Measurements from ENCODE around the gene ANKDD1A. TPM values are rescaled to one million over a fixed set of nuclear protein-coding genes. Genes with fewer than 3 reads are reported as not detected.
A peak's percentile ranks its signal among the peaks of the same experiment; 100 is the strongest.

The ANKDD1A gene
- 8.7 and 9.3 TPM in 2 replicates for total RNA-seq (2014; rRNA removed; shearing (Covaris generic))
- polyA plus RNA-seq (2016; fragmentation: Nextera tagmentation; extraction: Ambion mirVana) = 5.8 and 6.7 TPM in 2 replicates
- long read RNA-seq = 0 reads

DNA sequence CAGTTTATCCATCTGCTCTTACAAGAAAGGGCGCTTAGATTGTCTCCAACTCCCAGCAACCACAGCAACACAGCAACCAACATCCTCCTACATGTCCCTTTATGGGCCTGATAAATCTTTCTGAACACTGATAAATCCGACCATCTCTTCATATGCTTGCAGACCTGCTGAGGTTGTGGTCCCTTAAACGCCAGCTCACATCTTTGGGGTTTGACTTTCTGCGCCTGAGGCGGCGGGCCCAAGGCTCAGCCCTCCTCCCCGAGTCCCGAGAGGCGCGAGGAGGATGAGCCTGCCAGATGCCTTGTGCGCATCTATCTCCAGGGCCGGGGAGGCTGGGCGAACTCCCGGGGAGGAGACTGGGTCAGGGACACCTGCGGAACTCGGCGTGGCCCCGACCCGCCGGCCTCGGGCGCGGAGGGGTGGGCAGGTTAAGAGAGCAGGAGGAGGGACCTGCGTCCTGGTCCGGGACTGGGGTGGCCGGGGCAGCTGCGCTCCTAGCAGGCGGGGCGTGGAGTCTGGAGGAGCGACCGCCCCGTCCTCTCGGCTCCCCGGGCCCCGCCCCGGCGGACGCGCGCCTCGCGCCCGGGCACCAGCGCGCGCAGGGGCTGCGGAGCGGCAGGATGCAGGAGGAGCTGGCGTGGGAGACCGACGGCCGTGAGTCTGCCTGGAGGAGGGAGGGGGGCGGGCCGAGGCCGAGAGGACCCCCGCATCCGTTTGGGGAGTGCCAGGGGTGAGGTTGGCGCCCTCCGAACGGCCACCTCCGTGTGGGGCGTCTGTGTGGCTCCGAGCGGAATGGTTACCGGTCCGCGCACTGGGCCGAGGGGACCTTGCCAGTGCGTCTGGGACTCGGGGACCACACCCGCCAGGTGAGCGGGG lies at the start of gene ANKDD1A:
Gene ANKDD1A (plus strand): TSS at position 592 of the 876 bp plus-strand sequence. CDS start 29 bp downstream, at position 621.
- DNase-seq (ENCODE audit: low spot score) (peak; percentile 91), ATAC-seq (peak; percentile 90)
- peaks cover 31% of the 10 kb centered on the region for H3K27me3 Mint-ChIP-seq (ENCODE audit: insufficient read depth, low read depth, poor library complexity)
- peak; percentile 79 for TF ChIP-seq POLR2AphosphoS5 (IDR thresholded peaks at IDR 0.05; ENCODE audit: low read depth)
- TF ChIP-seq STAT1 (IDR thresholded peaks at IDR 0.05; ENCODE audit: unreplicated experiment) = no peak
- no peak within 1 kb of the TSS for H3K27ac Mint-ChIP-seq
- peaks cover 33% of the 10 kb centered on the region for H3K27me3 ChIP-seq (ENCODE audit: insufficient read depth)
- H3K79me2 ChIP-seq (replicated peaks; ENCODE audit: insufficient read depth) = no peaks in the 10 kb centered on the region
- peak within 1 kb of the TSS; percentile 81 for H3K4me3 Mint-ChIP-seq
- peaks cover under 1% of the 10 kb centered on the region; the same call in 1 of the 2 replicates for H3K36me3 ChIP-seq (ENCODE audit: insufficient read depth)
- H4K20me1 ChIP-seq (replicated peaks; ENCODE audit: insufficient read depth) = no peaks in the 10 kb centered on the region
- H3K27ac ChIP-seq (ENCODE audit: low read depth) = no peak within 1 kb of the TSS
- no peaks in the 10 kb centered on the region for H3K9me2 ChIP-seq (ENCODE audit: insufficient read depth)
- peaks cover 29% of the 10 kb centered on the region for H3K4me1 Mint-ChIP-seq
- peak within 1 kb of the TSS; percentile 96 for H2AFZ ChIP-seq
- peaks cover 26% of the 10 kb centered on the region for H3K4me1 ChIP-seq (ENCODE audit: insufficient read depth)
- H3K4me2 ChIP-seq = peak within 1 kb of the TSS; percentile 82
- H3F3A ChIP-seq (replicated peaks; ENCODE audit: low read depth) = 0 out of 2 replicates have a peak, but pooled peaks cover 6% of the 10 kb centered on the region
- peaks cover 10% of the 10 kb centered on the region for H3K9me3 Mint-ChIP-seq
- peak within 1 kb of the TSS; percentile 88 for H3K4me3 ChIP-seq
- no peaks in the 10 kb centered on the region; the same call in 2 of the 3 replicates for H3K36me3 Mint-ChIP-seq (ENCODE audit: low read depth)

DNA sequence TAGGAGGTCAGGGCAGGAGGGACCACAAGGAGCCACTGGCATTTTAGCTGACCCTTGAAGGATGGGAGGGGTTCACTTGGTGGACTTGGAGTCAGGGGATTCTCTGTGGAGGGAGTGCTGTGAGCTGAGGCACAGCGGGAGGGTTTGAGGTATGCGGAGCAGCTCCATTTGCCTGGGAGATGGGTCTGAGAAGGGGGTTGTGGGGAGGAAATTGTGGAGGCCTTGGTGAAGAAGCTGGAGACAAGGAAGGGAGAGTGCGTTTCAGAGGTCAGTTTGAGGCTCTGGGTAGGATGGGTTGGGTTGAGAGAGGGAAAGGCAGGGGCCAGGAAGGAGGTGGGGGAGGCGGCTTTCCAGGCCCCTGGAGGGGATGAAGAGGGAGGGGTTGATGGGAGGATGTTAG lies 49.7 kb upstream of the ANKDD1A start:
- Histone ChIP-seq H2AFZ (no peak overlapping the region), H3K36me3 (ENCODE audit: insufficient read depth) (0 out of 2 replicates have a peak, but pooled peaks cover 9% of the 10 kb centered on the region), H3K4me2 (peak overlapping the region; percentile 48; the same call in 1 of the 2 replicates), H3K27me3 (ENCODE audit: insufficient read depth) (no peaks in the 10 kb centered on the region), H4K20me1 (replicated peaks; ENCODE audit: insufficient read depth) (peaks cover 12% of the 10 kb centered on the region), H3K4me1 (ENCODE audit: insufficient read depth) (peaks cover 47% of the 10 kb centered on the region), H3K9me2 (ENCODE audit: insufficient read depth) (no peaks in the 10 kb centered on the region), H3K79me2 (replicated peaks; ENCODE audit: insufficient read depth) (peaks cover 23% of the 10 kb centered on the region), H3K27ac (ENCODE audit: low read depth) (peak overlapping the region; percentile 84), H3K4me3 (no peak overlapping the region), H3F3A (replicated peaks; ENCODE audit: low read depth) (0 out of 2 replicates have a peak, but pooled peaks cover 13% of the 10 kb centered on the region)
- peak; percentile 56 for DNase-seq (ENCODE audit: low spot score)
- peak; percentile 16 for ATAC-seq
- H3K9me3 Mint-ChIP-seq = no peaks in the 10 kb centered on the region; the same call in 2 of the 3 replicates
- H3K4me1 Mint-ChIP-seq = peaks cover 51% of the 10 kb centered on the region
- peak overlapping the region; percentile 77 for H3K27ac Mint-ChIP-seq
- H3K36me3 Mint-ChIP-seq (ENCODE audit: low read depth) = peaks cover 73% of the 10 kb centered on the region
- peaks cover 22% of the 10 kb centered on the region for H3K27me3 Mint-ChIP-seq (ENCODE audit: insufficient read depth, low read depth, poor library complexity)
- peak overlapping the region; percentile 8; the same call in 1 of the 3 replicates for H3K4me3 Mint-ChIP-seq
- no peak for TF ChIP-seq NANOG (IDR thresholded peaks at IDR 0.05; ENCODE audit: borderline replicate concordance)
- TF ChIP-seq, protein P1, sequence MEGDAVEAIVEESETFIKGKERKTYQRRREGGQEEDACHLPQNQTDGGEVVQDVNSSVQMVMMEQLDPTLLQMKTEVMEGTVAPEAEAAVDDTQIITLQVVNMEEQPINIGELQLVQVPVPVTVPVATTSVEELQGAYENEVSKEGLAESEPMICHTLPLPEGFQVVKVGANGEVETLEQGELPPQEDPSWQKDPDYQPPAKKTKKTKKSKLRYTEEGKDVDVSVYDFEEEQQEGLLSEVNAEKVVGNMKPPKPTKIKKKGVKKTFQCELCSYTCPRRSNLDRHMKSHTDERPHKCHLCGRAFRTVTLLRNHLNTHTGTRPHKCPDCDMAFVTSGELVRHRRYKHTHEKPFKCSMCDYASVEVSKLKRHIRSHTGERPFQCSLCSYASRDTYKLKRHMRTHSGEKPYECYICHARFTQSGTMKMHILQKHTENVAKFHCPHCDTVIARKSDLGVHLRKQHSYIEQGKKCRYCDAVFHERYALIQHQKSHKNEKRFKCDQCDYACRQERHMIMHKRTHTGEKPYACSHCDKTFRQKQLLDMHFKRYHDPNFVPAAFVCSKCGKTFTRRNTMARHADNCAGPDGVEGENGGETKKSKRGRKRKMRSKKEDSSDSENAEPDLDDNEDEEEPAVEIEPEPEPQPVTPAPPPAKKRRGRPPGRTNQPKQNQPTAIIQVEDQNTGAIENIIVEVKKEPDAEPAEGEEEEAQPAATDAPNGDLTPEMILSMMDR (conservative IDR thresholded peaks at IDR 0.05; ENCODE audit: low read depth in 2 of 2) = no peak
- TF ChIP-seq, protein P2, sequence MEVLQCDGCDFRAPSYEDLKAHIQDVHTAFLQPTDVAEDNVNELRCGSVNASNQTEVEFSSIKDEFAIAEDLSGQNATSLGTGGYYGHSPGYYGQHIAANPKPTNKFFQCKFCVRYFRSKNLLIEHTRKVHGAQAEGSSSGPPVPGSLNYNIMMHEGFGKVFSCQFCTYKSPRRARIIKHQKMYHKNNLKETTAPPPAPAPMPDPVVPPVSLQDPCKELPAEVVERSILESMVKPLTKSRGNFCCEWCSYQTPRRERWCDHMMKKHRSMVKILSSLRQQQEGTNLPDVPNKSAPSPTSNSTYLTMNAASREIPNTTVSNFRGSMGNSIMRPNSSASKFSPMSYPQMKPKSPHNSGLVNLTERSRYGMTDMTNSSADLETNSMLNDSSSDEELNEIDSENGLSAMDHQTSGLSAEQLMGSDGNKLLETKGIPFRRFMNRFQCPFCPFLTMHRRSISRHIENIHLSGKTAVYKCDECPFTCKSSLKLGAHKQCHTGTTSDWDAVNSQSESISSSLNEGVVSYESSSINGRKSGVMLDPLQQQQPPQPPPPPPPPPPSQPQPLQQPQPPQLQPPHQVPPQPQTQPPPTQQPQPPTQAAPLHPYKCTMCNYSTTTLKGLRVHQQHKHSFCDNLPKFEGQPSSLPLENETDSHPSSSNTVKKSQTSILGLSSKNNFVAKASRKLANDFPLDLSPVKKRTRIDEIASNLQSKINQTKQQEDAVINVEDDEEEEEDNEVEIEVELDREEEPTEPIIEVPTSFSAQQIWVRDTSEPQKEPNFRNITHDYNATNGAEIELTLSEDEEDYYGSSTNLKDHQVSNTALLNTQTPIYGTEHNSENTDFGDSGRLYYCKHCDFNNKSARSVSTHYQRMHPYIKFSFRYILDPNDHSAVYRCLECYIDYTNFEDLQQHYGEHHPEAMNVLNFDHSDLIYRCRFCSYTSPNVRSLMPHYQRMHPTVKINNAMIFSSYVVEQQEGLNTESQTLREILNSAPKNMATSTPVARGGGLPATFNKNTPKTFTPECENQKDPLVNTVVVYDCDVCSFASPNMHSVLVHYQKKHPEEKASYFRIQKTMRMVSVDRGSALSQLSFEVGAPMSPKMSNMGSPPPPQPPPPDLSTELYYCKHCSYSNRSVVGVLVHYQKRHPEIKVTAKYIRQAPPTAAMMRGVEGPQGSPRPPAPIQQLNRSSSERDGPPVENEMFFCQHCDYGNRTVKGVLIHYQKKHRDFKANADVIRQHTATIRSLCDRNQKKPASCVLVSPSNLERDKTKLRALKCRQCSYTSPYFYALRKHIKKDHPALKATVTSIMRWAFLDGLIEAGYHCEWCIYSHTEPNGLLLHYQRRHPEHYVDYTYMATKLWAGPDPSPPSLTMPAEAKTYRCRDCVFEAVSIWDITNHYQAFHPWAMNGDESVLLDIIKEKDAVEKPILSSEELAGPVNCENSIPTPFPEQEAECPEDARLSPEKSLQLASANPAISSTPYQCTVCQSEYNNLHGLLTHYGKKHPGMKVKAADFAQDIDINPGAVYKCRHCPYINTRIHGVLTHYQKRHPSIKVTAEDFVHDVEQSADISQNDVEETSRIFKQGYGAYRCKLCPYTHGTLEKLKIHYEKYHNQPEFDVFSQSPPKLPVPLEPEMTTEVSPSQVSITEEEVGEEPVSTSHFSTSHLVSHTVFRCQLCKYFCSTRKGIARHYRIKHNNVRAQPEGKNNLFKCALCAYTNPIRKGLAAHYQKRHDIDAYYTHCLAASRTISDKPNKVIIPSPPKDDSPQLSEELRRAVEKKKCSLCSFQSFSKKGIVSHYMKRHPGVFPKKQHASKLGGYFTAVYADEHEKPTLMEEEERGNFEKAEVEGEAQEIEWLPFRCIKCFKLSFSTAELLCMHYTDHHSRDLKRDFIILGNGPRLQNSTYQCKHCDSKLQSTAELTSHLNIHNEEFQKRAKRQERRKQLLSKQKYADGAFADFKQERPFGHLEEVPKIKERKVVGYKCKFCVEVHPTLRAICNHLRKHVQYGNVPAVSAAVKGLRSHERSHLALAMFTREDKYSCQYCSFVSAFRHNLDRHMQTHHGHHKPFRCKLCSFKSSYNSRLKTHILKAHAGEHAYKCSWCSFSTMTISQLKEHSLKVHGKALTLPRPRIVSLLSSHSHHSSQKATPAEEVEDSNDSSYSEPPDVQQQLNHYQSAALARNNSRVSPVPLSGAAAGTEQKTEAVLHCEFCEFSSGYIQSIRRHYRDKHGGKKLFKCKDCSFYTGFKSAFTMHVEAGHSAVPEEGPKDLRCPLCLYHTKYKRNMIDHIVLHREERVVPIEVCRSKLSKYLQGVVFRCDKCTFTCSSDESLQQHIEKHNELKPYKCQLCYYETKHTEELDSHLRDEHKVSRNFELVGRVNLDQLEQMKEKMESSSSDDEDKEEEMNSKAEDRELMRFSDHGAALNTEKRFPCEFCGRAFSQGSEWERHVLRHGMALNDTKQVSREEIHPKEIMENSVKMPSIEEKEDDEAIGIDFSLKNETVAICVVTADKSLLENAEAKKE (CRISPR knock-in tag; IDR thresholded peaks at IDR 0.05) = no peak
- TF ChIP-seq ZNF331 (CRISPR knock-in tag; IDR thresholded peaks at IDR 0.05; ENCODE audit: low read depth) = no peak

Measured in GM23338 (cell line).